ENCODE measurements around the gene COL23A1. TPM values are rescaled to one million over a fixed set of nuclear protein-coding genes. Genes with fewer than 3 reads are reported as not detected.

COL23A1 gene
- total and polyA plus RNA-seq, 8 donors: 0.52 to 9.5 (median 7.5) TPM

GRCh38 chr5:178426326-178427130 is 163.7 kb downstream of the COL23A1 start:
- no peaks in the 10 kb centered on the region for H3K27me3 ChIP-seq
- no peaks in the 10 kb centered on the region for H3K9me3 ChIP-seq
- ATAC-seq (no peak), DNase-seq (no peak)
- H3K4me1 ChIP-seq: peaks cover 0 to 7% of the 10 kb centered on the region in 2 donors
- intact Hi-C loops (cut with DNase I): no loop called here
- no peaks in the 10 kb centered on the region for H3K36me3 ChIP-seq
- no peak for TF ChIP-seq CTCF (IDR thresholded peaks at IDR 0.05)
- no peak overlapping the region for H3K27ac ChIP-seq
- no peak overlapping the region for H3K4me3 ChIP-seq

- DNase-seq (no peak), ATAC-seq (no peak)
- Histone ChIP-seq H3K4me3 (no peak overlapping the region), H3K36me3 (no peaks in the 10 kb centered on the region), H3K4me1 (peaks cover 0 to 7% of the 10 kb centered on the region in 2 donors), H3K9me3 (no peaks in the 10 kb centered on the region), H3K27me3 (peaks cover 0 to 8% of the 10 kb centered on the region in 2 donors), H3K27ac (no peak overlapping the region)
- no peak for TF ChIP-seq CTCF (IDR thresholded peaks at IDR 0.05)
- intact Hi-C loops (cut with DNase I): no loop called here
Observed at GRCh38 chr5:178425621-178426068, 164.5 kb downstream of the COL23A1 start.

GRCh38 chr5:178424810-178425177 is 165.4 kb downstream of the COL23A1 start:
- intact Hi-C loops (cut with DNase I): no loop called here
- no peaks in the 10 kb centered on the region for H3K9me3 ChIP-seq
- TF ChIP-seq CTCF (IDR thresholded peaks at IDR 0.05): no peak
- H3K27me3 ChIP-seq: peaks cover 0 to 8% of the 10 kb centered on the region in 2 donors
- H3K36me3 ChIP-seq: no peaks in the 10 kb centered on the region
- no peak overlapping the region for H3K4me3 ChIP-seq
- H3K4me1 ChIP-seq: peaks cover 0 to 7% of the 10 kb centered on the region in 2 donors
- no peak for ATAC-seq
- H3K27ac ChIP-seq: no peak overlapping the region
- DNase-seq: no peak

GRCh38 chr5:178423901-178424809 is 166.0 kb downstream of the COL23A1 start:
- no peak for TF ChIP-seq CTCF (IDR thresholded peaks at IDR 0.05)
- no peak overlapping the region for H3K27ac ChIP-seq
- no peaks in the 10 kb centered on the region for H3K36me3 ChIP-seq
- peaks cover 0 to 8% of the 10 kb centered on the region in 2 donors for H3K27me3 ChIP-seq
- intact Hi-C loops (cut with DNase I): no loop called here
- no peaks in the 10 kb centered on the region for H3K9me3 ChIP-seq
- ATAC-seq: no peak
- H3K4me1 ChIP-seq: peaks cover 0 to 7% of the 10 kb centered on the region in 2 donors
- DNase-seq: no peak
- H3K4me3 ChIP-seq: no peak overlapping the region

GRCh38 chr5:178423431-178423830 is 166.8 kb downstream of the COL23A1 start:
- Histone ChIP-seq H3K4me1 (peaks cover 0 to 2% of the 10 kb centered on the region in 2 donors), H3K36me3 (no peaks in the 10 kb centered on the region), H3K4me3 (no peak overlapping the region), H3K9me3 (no peaks in the 10 kb centered on the region), H3K27me3 (peaks cover 0 to 8% of the 10 kb centered on the region in 2 donors), H3K27ac (no peak overlapping the region)
- no peak for TF ChIP-seq CTCF (IDR thresholded peaks at IDR 0.05)
- intact Hi-C loops (cut with DNase I): no loop called here
- DNase-seq (no peak), ATAC-seq (no peak)
